AG04450 (cell line): ENCODE data around the gene UBE2J1. TPM values are rescaled to one million over a fixed set of nuclear protein-coding genes. Genes with fewer than 3 reads are reported as not detected.

ENCODE experiments used
- CTCF ChIA-PET: fragments of 300-600, 350-600 bp; formaldehyde crosslinking; extraction: SDS; loops from one replicate; lab custom pipeline; 2022; ENCODE audit warnings: antibody characterized with exemption, inconsistent platforms; lab: Charles Lee
- POLR2A ChIA-PET: fragments of 350-600 bp; formaldehyde crosslinking; extraction: SDS; loops from one replicate; lab custom pipeline; 2021; ENCODE audit warnings: antibody characterized with exemption, inconsistent platforms; lab: Yijun Ruan, JAX
- DNase-seq: peaks from one replicate; pipeline ENCODE4 v3.0.0-alpha.2; 2011; ENCODE audit warnings: low read depth, low spot score
- H3K27ac ChIP-seq: one replicate; pipeline ENCODE4 v1.5.1; 2012; ENCODE audit warnings: low read depth, low read length, control low read depth
- H3K27me3 ChIP-seq: one replicate; pipeline ENCODE4 v1.6.0; 2012; ENCODE audit warnings: low read length; ENCODE audit not compliant: control insufficient read depth, insufficient read depth
- H3K4me3 ChIP-seq: 2 replicates; pipeline ENCODE4 v1.5.1; 2011; ENCODE audit warnings: mild to moderate bottlenecking, low read depth, low read length, control low read depth
- H3K9me3 ChIP-seq: 2 replicates; pipeline ENCODE4 v1.5.1; 2012; ENCODE audit warnings: low read length; ENCODE audit not compliant: control insufficient read depth, insufficient read depth
- CTCF ChIP-seq: IDR thresholded peaks from 2 replicates; pipeline ENCODE4 v1.5.1; 2011; ENCODE audit warnings: low read depth, low read length, control low read depth, inconsistent platforms
- polyA plus RNA-seq: library from polyadenylated mRNA; depleted of rRNA; stranded (reverse); fragments of >200 nt; gene quantifications from 2 replicates; pipeline ENCODE4 v1.2.3, GENCODE V29; 2011

UBE2J1 gene
- polyA plus RNA-seq, 1 experiment = 49.4 TPM

- no peak overlapping the region for H3K4me3 ChIP-seq
- TF ChIP-seq CTCF = peak; percentile 84
- CTCF ChIA-PET = interaction anchor here (0.6 to 5.0 kb wide), 13 partner anchors 7 to 385 kb away, joined by 3 to 19 read pairs (median 3); partner anchors contain the start of gene UBE2J1
- H3K27me3 ChIP-seq = peaks cover 14% of the 10 kb centered on the region
- DNase-seq = no peak
- POLR2A ChIA-PET = no interaction called here
- no peaks in the 10 kb centered on the region for H3K9me3 ChIP-seq
- no peak overlapping the region for H3K27ac ChIP-seq
Observed at GRCh38 chr6:89368107-89368506, 15.6 kb upstream of the UBE2J1 start.

- POLR2A ChIA-PET = no interaction called here
- no peak for DNase-seq
- TF ChIP-seq CTCF = no peak
- peaks cover 9% of the 10 kb centered on the region for H3K27me3 ChIP-seq
- H3K9me3 ChIP-seq = no peaks in the 10 kb centered on the region
- CTCF ChIA-PET = interaction anchor here (1.1 to 2.9 kb wide), 3 partner anchors 8 to 246 kb away, joined by 3 to 27 read pairs (median 3); no protein-coding TSS in a partner anchor
- no peak overlapping the region for H3K27ac ChIP-seq
- no peak overlapping the region for H3K4me3 ChIP-seq
Observed at GRCh38 chr6:89364586-89364985, 12.1 kb upstream of the UBE2J1 start.

- Histone ChIP-seq H3K4me3 (no peak overlapping the region), H3K27ac (no peak overlapping the region), H3K9me3 (no peaks in the 10 kb centered on the region), H3K27me3 (peaks cover 4% of the 10 kb centered on the region)
- TF ChIP-seq CTCF = no peak
- no peak for DNase-seq
- ChIA-PET CTCF (interaction anchor here (1.0 to 3.1 kb wide), 4 partner anchors 7 to 1911 kb away, joined by 3 to 33 read pairs (median 3); partner anchors contain the start of gene RNGTT), POLR2A (no interaction called here)
Observed at GRCh38 chr6:89361171-89361570, 8.6 kb upstream of the UBE2J1 start.

GRCh38 chr6:89360415-89360999, 8.0 kb upstream of the UBE2J1 start:
- Histone ChIP-seq H3K27ac (no peak overlapping the region), H3K4me3 (no peak overlapping the region), H3K27me3 (peaks cover 4% of the 10 kb centered on the region), H3K9me3 (no peaks in the 10 kb centered on the region)
- CTCF ChIA-PET = interaction anchor here (0.6 to 3.1 kb wide), 6 partner anchors 8 to 1910 kb away, joined by 3 to 33 read pairs (median 3); partner anchors contain the start of gene RNGTT
- POLR2A ChIA-PET = interaction anchor here (0.7 kb wide), 1 partner anchor 214 kb away, joined by 7 read pairs; no protein-coding TSS in a partner anchor
- TF ChIP-seq CTCF = no peak
- no peak for DNase-seq

GRCh38 chr6:89359561-89359960, 7.0 kb upstream of the UBE2J1 start:
- H3K27me3 ChIP-seq = peaks cover 4% of the 10 kb centered on the region
- H3K9me3 ChIP-seq = no peaks in the 10 kb centered on the region
- no peak overlapping the region for H3K4me3 ChIP-seq
- CTCF ChIA-PET = interaction anchor here (0.6 to 3.1 kb wide), 7 partner anchors 8 to 48 kb away, joined by 3 to 33 read pairs (median 4); no protein-coding TSS in a partner anchor
- TF ChIP-seq CTCF = no peak
- no peak for DNase-seq
- POLR2A ChIA-PET = no interaction called here
- no peak overlapping the region for H3K27ac ChIP-seq
